ENCODE data around the gene KLHL29.
"Not testable (repeated sequence)": the region's sequence is repeated elsewhere in the genome, so short reads cannot be mapped to it uniquely, and the experiment has no call there.

The KLHL29 gene

DNA sequence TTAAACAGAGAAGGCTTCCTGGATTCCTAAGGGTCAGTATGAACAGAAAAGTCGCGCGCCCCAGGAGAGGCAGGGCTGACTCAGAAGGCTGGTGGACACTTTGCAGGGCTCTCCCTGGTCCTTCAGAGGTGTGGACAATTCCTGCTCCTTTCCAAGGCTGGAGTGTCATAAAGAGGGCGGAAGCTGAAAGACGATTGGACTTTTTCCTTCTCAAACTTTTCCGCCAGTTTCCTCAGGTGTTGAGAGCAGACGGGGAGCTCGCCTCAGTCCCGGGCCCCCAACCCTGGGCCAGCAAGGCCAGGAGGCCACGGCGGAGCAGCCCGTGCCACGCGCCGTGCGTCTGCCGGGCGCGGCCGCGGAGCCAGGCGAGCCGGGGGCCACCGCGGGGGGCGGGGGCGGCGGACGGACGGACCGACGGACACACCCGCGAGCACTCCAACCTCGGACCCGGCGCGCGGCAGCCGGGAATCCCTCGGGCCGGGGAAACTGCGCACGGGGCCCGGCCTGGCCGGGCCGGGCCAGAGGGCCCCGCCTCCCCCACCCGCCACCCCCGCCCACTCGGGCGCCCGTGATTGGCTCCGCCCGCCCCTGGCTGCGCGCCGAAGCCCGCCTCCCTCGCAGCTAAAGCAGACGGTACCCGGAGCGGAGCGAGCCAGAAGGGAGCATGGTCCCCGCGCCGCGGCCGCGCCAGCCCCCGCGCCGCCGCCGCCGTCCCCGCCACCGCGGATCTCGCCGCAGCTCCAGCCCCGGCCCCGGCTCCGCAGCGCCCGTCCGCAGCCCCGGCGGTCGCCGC, at the start of gene KLHL29:
KLHL29 (plus strand) TSS at position 629 of the 793 bp plus-strand sequence. CDS start 177,018 bp downstream, outside the sequence.
- peak; percentile 85 for DNase-seq

DNA sequence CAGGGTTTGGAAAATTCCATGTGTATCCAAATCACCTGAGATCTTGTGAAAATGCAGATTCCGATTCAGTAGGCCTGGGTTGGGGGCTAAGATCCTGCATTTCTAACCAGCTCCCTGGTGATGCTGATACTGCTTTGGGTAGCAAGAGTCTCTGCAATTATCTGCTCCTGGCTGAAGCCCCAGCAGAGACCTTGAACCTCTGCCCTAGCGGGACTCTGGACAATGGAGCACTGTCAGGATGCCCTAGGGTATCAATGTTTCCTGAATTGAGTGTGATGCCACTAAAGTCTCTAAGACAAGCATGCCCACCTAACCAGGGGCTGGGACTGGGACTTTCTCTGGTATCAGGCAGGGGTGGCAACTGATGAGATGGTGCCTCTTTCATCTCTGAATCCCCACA, 49.4 kb upstream of the KLHL29 start:
- DNase-seq = no peak

DNA sequence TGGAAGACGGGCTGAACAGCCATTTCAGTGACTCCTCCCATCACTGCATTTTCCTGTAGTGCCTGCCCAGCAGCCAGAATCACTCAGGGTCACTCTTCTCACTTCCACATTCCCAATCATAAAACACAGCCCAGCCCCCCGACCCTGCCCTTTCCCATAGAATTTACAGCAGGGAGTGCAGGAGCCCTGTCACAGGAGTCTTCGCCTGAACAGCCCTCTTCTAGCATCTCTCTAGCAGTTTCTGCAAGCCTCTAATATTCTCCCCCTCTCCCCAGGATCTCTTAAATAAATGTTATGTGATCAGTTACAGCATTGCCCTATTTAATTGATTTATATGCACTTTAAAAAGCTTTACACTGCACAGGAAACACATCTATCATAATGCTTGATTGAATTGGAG, 42.9 kb upstream of the KLHL29 start:
- no peak for DNase-seq

DNA sequence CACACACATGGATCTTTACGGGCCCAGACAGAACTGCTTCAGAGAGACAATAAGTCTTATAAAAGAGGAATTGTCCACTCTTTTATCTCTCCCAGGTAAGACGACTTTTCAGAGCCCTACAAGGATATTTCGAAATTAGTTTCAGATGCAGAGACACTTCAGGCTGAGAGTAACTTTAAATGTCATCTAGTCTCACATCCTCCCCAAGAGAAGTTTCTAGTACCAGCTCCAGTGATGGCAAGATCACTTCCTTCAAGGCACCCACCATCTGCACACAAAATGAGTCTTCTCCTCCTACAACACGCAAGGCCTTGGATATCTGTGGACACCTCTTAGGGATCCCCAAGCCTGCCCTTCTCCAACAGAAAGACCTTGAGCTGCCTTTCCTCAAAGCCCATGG, 39.0 kb upstream of the KLHL29 start:
- no peak for DNase-seq

DNA sequence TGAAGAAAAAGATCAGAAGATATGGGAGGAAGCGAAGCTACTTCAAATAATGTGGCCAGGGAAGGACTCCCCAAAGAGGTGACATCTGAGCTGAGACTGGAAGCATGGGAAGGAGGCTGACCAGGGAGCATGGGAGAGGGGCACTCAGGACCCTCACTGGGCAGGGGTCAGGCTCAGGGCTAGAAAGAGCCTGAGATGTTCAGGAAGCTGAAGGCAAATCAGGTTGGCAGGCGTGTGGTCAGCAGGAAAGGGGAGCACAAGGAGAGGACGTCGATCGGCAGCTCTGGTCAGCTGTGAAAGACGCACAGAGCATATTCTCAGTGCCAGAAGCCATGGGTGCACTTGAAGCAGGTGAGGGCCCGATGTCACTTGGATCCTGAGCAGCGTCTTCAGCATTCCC, 38.2 kb upstream of the KLHL29 start:
- no peak for DNase-seq

DNA sequence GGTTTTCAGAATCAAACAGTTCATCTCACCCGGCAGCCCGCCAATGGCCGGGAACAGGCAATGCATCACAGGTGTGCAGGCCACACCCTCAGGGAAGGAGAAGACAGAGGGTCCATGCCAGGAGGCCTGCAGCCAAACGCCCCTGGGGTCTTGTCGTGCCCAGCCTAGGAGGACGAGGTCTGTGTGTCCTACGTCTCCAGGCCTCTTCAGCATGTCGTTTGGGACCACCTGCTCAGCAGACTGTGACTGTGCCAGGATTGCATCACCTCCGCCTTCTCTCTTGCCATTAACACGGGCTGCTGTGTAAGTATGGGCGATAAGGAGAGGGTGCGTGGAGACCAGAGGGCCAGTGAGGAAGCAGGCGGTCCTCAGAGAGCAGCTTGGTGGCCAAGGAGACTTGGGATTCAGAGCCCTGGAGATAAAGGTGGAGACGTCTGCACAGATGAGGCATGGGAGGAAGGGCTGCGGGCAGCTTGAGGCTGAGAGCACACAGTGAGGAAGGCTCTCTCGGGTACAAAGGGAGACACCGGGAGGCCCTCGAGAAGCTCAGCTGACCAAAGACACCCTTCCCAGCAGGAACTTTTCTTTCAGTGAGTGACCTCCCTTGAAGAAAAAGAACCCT, 37.4 kb upstream of the KLHL29 start:
- DNase-seq = no peak

DNA sequence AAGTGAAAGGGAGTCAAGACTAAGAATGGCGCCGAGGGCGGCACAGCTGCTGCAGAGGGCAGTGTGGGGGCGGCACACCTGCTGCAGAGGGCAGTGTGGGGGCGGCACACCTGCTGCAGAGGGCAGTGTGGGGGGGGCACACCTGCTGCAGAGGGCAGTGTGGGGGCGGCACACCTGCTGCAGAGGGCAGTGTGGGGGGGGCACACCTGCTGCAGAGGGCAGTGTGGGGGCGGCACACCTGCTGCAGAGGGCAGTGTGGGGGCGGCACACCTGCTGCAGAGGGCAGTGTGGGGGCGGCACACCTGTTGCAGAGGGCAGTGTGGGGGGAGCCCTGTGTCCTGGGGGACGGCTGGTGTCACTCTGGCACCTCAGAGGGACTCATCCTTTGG, 36.9 kb upstream of the KLHL29 start:
- not testable (repeated sequence) for DNase-seq

DNA sequence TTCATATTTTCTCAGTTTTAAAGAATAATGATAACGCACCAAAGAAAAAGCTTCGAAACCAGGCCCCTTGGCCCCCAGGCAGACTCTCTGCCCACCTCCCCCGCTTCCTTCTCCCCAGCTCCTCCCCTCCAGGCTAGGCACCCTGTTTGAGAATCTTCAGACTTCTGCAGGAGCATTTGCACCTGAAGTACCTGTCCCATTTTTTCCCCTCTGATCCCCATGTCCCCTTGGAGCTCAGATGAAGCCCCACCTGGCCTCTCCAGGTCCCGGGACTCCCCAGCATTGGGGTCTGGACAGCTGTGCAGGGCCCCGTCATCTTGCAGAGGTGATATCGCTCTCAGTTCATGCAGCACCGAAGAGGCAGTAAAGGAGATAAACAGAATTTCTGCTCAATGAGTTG, 35.5 kb upstream of the KLHL29 start:
- no peak for DNase-seq

DNA sequence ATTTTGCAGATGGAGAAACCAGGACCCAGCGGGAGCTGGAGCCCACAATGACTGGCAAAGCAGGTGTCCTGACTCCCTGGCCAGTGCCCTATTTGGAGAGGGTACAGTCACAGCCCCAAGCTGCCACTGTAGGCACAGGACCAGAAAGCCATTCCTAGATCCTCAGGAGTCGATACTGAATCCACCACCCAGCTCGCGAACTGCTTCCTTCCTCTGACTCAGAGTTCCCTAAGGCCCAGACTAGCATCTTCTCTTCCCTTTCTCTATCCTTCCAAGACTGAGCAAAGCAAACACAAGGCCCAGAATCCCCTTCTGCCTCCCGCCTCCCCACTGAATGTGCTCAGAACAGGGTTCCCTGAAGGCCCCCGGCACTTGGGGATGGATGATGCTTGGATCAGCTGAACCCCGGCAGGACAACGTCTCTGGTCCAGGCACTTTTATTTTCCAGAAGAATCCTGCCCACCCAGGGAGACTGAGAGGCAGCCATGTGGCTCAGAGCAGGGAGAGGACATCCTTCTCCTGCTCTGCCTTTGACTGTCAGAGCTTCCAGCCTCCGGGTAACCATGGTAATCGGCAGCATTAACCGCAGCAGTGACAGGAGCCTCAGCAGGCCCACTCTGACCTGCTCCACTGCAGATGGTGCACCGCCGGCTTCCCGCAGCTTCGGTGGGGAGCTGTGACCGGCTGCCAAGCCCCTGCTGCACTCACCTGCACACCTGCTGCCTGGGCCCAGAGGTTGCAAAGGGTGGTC, 34.8 kb upstream of the KLHL29 start:
- DNase-seq = no peak

DNA sequence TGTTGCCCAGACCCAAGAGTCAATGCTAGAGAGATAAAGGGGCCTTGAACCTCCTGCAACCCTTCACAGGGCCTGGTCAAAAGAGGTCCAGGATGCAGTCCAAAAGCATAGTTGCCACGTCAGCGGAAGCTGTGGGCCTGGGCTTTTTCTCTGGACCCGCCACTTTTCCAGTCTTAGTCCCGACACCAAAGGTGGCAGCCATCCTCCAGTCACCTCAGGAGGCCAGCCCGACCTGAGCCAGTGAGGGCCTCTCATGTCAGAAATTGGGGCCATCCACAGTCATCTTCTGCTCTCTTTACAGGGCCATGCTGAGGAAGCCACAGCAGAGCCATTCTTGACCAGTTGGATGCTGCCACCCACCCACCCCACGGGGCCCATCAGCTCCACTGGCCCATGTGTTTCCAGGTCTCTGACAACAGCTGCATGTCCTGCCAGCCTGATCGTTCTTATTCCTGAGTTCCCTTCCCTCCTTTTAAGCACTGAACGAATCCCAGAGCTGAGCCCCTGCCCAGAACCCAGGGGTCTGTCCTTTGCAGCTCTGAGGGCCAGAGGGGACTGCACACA, 34.1 kb upstream of the KLHL29 start:
- no peak for DNase-seq

DNA sequence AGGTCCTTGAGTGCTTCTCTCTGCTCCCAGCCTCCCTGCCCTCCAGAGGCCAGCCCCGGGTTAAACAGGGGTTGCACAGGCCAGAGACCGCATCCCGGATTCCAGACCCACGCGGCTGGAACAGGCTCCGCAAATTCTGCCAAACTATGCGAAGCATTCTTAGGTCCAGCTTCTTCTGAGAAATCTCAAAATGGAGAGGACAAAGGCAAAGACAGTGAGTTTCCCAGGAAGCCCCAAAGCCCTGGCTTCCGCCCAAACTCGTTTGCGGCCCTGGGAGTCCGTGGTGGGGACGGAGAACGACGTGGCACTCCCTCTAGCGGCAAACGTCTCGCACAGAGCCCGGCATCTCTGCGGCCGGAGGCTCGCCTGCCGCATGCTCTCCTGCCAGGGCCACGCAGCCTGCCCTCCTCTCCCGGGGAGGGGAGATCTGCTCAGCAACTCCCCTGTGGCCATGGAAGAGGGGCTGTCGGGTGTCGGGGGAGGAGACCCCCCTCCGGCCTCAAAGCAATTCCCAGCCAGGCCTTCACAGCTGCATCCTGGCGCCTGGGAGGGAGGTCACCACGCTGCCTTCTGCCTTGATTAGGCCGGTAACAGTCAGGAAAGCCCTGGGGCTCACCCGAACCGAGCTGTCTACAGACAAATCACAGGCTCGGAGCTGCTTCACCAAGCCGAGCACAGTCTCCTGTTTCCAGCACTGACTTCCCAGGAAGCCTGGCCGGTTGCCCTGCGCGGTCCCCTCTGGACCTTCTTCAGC, 33.4 kb upstream of the KLHL29 start:
- DNase-seq = peak; percentile 63

DNA sequence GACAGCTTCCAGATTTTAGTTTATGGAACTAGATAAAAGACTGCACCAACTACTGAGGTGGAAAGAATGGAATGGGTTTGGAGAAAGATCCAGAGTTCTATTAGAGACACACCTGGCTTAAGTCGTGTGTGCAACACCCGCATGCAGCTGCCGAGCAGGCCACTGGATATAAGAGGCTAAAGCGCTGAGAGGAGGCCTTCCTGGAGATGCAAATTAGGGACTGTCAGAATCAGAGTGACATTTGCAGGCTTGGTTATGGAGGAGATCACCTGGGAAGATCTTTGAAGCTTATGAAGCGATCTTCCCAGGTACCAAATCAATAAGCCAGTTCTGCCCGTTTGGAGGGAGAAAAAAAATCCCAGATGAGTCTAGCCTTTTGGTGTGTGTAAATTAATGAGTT, 30.4 kb upstream of the KLHL29 start:
- no peak for DNase-seq

DNA sequence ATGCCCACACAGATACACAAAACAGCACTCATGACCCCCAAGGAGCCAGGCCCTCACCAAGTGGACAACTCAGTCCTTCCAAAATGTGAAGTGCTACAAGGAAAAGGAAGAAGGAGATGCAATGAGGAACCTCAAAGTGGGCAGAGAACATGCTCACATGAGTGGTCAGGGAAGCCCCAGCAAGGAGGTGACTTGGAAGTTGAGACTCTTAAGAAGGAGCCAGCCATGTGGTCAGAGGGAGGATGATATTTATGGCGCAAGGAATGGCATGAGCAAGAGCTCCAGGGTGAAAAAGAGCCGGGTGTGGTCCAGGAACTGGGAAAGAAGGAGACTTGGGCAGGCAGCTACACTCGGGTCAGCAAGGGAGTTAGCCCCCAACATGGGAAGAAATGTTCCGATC, 30.0 kb upstream of the KLHL29 start:
- no peak for DNase-seq

DNA sequence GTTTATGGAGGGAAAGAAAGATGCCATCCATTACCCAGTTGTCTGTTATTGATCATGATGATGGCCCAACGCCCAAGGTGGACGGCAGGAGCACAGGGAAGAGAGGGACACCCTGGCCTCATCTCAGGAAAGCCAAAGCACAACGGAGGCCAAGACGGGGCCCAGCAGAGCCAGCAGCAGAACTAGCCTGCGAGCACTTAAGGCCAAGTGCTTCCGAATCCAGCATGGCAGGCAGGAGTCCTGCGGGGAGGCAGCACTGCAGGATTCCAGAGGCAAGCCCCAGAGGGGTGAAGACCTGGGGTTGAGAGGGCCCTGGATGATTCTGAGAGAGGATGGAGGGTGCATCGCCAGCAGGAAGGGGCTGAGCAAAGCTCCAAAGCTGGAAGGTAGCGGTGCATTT, 28.3 kb upstream of the KLHL29 start:
- no peak for DNase-seq

DNA sequence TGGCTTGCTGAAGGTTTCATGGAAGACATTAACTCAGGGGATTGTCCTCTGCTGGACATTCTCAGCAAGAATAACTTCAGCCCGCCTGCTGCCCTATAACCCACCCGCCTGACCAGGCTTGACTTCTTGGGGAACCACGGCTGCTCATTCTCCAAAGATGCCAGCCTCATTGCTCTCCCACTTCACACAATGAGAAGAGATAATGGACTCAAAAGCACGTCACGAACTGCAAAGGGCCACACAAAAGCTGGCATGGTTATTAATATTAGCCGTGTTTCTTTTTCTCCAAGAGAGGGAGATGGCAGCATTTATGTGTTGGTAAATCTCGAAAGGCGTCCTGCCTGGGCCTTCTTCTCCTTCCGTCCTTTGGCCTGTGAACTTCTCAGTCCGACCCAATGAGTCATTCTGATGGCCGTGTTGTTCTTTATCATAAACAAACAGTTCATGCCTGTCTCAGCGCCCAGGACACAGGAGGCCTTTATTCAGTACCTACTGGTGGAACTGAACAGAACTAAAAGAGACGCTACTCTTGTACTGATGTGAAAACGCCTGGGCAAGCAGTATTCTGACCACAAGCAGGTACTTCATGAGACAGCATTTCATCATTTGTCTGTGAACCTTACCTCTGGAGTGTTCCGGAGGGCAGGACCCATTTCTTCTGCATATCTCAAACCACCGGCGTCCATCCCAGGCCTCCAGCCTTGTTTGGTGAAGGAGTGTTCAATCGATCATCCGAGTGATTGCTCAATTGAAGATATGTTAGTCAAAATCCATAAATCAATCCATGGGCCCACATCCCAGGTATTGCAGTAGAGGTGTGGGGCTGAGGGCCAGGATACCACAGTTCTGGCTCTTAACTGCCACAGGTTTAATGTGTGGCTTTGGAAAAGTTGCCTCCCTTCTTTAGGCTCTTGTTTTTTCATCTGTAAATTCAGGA, 25.1 kb upstream of the KLHL29 start:
- DNase-seq = no peak

DNA sequence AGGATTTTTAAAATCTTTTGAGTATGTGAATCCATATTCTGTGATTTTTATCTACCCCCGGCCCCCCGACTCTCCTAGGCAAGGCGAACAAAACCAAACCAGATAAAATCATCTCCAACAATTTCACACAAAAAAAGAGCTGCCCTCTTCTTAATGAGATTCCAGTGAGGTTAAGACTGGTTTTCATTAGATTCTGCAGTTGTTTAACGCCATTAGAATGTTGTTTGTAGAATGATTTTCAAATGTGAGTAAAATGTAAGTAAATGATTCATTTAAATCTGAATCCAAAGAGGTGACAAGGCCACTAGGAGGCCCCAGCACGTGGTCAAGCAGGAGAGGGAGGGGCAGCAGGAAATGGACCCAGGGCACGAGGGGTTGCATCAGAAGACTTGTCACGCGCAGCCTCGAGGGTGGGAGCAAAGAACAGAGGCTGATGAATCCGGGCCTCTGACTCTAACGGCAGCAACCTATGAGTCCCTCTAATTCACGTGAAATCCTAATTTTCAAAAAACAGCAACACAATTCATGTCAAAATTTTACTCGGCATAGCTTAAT, 24.3 kb upstream of the KLHL29 start:
- DNase-seq = no peak

DNA sequence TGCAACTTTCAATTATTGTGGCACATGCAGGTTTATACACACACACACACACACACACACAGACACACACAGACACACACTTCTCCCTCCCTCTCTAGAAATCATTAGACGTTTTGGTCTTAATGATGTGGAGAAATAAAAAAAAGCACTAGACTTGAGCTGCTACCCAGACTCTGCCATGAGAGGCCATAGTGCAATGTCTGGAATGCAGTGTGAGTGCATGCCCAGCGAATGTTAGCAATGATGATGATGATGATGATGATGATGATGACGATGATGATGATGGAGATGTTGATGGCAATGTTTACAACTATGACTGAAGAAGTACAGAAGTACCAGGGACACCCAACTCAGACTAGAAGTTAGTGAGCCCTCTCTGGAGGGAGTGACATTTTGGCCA, 23.8 kb upstream of the KLHL29 start:
- DNase-seq = no peak

DNA sequence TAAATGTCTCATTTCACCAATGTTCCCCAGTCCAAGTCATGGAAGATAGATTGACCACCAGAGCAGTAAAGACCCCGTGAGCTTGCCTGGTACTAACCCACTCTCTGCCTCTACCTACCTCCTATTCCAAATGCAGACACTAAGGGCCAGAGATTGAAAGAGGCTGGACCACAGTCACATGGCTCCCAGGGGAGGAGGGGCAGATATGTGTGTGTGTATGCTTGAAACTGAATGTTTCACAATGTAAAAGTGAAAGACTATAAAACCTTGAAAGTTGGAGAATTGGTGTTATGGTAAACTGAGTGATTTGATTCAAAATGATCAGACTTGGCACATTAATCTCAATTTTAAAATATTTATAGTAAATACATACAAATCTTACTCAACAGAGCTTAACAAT, 21.7 kb upstream of the KLHL29 start:
- no peak for DNase-seq

DNA sequence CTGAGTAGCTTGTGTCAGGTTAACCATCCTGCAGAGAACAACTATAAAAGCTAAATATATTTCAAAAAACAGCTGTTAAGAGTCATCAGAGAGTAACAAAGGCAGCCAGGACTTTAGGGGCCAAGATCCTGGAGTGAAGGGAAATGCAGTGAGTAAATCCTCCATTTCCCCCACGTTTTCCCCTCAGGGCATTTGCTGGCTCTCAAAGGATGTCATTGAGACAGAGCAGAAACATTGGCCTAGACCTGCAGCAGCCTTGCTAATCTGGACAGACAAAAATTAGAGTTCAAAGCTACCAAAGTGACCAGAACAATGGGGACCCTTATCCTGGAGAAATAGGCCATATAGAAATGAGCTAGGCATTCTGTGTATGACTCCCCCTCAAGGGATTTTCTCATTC, 21.1 kb upstream of the KLHL29 start:
- no peak for DNase-seq

DNA sequence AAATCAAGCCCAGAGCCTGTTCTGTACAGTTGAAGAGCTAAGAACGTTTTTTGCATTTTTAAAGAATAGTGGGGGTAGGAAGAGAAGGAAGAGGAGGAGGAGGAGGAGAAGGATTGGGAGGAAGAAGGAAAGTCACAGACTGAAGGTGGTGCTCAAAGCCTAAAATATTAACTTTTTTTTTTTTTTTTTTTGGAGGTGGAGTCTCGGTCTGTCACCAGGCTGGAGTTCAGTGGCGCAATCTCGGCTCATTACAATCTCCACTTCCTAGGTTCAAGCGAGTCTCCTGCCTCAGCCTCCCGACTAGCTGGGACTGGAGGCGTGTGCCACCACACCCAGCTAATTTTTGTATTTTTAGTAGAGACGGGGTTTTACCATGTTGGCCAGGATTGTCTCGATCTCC, 18.3 kb upstream of the KLHL29 start:
- no peak for DNase-seq

DNA sequence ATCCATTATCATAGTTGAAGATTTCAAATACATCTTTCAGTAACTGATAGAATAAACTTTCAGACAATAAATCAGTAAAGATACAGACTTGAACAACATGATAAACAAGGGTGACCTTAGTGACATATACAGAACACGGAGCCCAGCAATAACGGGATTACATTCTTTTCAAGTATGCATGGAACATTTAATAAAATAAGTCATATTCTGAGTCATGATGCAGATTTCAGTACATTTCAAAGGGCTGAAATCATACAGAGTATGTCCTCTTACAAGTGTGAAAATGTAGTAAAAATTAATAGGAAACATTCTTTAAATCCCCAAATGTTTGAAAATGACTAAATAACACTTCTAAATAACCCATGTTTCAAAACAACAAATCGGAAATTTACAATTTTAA, 17.2 kb upstream of the KLHL29 start:
- DNase-seq = no peak
